Activated CD4-positive, alpha-beta T cell treated with anti-CD3 and anti-CD28 coated beads for 36 hours (primary cell): ENCODE data around the gene REN. TPM values are rescaled to one million over a fixed set of nuclear protein-coding genes. Genes with fewer than 3 reads are reported as not detected.
A peak's percentile ranks its signal among the peaks of the same experiment; 100 is the strongest.

Experiments used
- ATAC-seq: fragments of 200-7000 bp; cut with Tn5 transposase; one replicate; pipeline ENCODE4 v1.10.0; 2021; ENCODE audit warnings: mild to moderate bottlenecking, moderate library complexity
- CTCF ChIA-PET: fragments of 350-600 bp; sonication (Branson Sonifier 250); formaldehyde crosslinking; loops from one replicate; lab custom pipeline; 2021; ENCODE audit warnings: antibody characterized with exemption; lab: Charles Lee
- POLR2A ChIA-PET: fragments of 350-600 bp; sonication (Branson Sonifier 250); formaldehyde crosslinking; loops from one replicate; lab custom pipeline; 2021; ENCODE audit warnings: antibody characterized with exemption, inconsistent platforms; lab: Charles Lee
- DNase-seq: peaks from one replicate; pipeline ENCODE4 v3.0.0-alpha.2; 2020
- H3K27ac Mint-ChIP-seq: one replicate; pipeline ENCODE4 v1.8.0; 2021; ENCODE audit warnings: mixed read lengths
- H3K27me3 Mint-ChIP-seq: one replicate; pipeline ENCODE4 v1.8.0; 2021; ENCODE audit warnings: mixed read lengths
- H3K36me3 Mint-ChIP-seq: one replicate; pipeline ENCODE4 v1.8.0; 2021; ENCODE audit warnings: low read depth, mixed read lengths
- H3K4me1 Mint-ChIP-seq: one replicate; pipeline ENCODE4 v1.8.0; 2021; ENCODE audit warnings: mixed read lengths
- H3K4me3 Mint-ChIP-seq: one replicate; pipeline ENCODE4 v1.8.0; 2021; ENCODE audit warnings: mild to moderate bottlenecking, moderate library complexity, mixed read lengths
- H3K9me3 Mint-ChIP-seq: one replicate; pipeline ENCODE4 v1.8.0; 2021; ENCODE audit warnings: low read depth, mixed read lengths
- intact Hi-C, 2 experiments: fragments of 100-400 bp; cut with DNase I in 1 of 2; cut with micrococcal nuclease in 1 of 2; formaldehyde crosslinking; loops; one replicate each; pipeline versions ENCODE4 v1.14.2 to v1.15.1; 2022 to 2024; cut with DNase I, micrococcal nuclease
- total RNA-seq, 2 experiments: library from RNA; stranded (reverse); gene quantifications; one replicate each; pipeline ENCODE4 v1.2.3, GENCODE V29; 2021

Gene REN
- total RNA-seq, 2 experiments from 2014 or later, result not detected

DNA sequence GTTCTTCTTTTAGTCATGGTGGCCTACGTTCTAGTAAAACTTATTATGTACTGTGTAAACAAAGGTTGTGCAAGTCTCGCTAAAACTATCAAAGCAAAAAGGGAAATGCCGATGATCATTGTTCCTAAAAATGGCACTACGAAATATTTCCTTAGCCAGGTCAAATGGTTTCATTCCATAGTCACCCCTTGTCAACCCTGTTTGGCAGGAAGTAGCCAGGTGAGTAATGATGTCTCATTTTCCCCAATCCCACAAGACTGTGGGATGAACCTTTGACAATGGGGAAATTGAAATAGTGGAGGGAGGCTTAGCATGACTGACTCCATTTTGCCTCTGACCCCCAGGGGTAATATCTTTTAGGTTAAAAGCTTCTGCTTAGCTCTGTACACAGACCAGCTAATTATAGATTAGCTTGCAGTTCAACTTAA, 5.6 kb upstream of the REN start:
- Mint-ChIP-seq H3K4me3 (no peak overlapping the region), H3K27me3 (peaks cover 4% of the 10 kb centered on the region), H3K36me3 (peaks cover 6% of the 10 kb centered on the region), H3K9me3 (peaks cover 28% of the 10 kb centered on the region), H3K27ac (no peak overlapping the region), H3K4me1 (no peaks in the 10 kb centered on the region)
- POLR2A ChIA-PET, result no interaction called here
- ATAC-seq, result no peak
- CTCF ChIA-PET, result interaction anchor here (0.7 to 1.4 kb wide), 3 partner anchors 9 to 188 kb away, joined by 3 to 7 read pairs (median 6); partner anchors contain the start of gene PLEKHA6
- no peak for DNase-seq
- intact Hi-C loops, result no loop called here

DNA sequence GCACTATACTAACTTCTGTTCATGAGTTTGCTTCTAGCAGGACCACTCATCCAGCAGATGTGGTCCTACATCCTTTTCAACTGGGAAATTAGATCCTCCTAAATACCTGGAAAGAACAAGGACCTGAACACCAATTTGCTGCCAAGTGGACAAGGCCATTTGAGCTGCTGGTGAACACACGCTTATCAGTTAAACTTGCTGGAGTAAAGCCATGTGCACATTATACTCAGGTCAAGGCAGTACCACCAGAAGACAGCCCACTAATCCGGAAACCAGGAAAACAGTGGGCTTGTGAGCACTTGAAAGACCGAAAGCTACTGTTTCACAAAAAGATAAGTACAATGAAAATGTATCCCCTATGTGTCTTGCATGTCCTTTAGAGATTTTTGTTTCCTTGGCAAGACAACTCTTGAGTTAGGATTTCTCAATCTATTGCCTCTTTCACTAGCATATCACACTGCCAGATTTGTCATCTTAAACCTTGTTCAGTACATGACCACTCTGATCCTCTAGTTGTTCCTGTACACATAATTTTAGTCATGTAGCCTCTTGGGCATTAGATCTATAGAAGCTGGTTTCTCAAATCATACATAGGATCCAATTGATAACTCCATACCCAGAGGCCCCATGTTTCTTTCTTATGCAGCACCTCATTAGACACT, 4.5 kb upstream of the REN start:
- ATAC-seq, result no peak
- Mint-ChIP-seq H3K27me3 (peaks cover 6% of the 10 kb centered on the region), H3K27ac (no peak overlapping the region), H3K4me1 (no peaks in the 10 kb centered on the region), H3K4me3 (no peak overlapping the region), H3K9me3 (peaks cover 28% of the 10 kb centered on the region), H3K36me3 (peaks cover 6% of the 10 kb centered on the region)
- POLR2A ChIA-PET, result no interaction called here
- CTCF ChIA-PET, result interaction anchor here (0.7 to 1.0 kb wide), 3 partner anchors 169 to 194 kb away, joined by 3 to 7 read pairs (median 3); partner anchors contain the start of gene PLEKHA6
- intact Hi-C loops, result no loop called here
- DNase-seq, result no peak

DNA sequence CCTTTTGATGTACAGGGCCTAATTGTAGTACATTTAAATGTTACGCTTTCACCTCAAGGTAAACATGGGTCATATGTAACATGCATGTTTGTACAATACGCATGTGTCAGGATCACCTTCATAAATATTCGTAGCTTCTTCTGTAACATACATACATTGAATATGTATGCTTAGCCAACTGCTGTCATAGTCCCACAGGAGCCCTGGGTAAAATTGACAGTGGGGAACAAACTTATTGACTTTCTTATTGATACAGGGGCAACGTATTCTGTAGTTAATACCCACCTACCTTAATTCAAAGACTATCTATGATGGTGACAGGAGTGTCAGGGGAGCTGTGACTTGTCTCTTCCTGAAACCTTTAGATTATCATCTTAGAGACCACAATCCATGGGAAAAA, 3.7 kb upstream of the REN start:
- Mint-ChIP-seq H3K4me3 (no peak overlapping the region), H3K27ac (no peak overlapping the region), H3K4me1 (no peaks in the 10 kb centered on the region), H3K27me3 (peaks cover 6% of the 10 kb centered on the region), H3K36me3 (peaks cover 6% of the 10 kb centered on the region), H3K9me3 (peaks cover 28% of the 10 kb centered on the region)
- POLR2A ChIA-PET, result no interaction called here
- intact Hi-C loops, result no loop called here
- CTCF ChIA-PET, result interaction anchor here (0.7 to 1.0 kb wide), 2 partner anchors 170 to 194 kb away, joined by 3 read pairs; no protein-coding TSS in a partner anchor
- DNase-seq, result no peak
- no peak for ATAC-seq

DNA sequence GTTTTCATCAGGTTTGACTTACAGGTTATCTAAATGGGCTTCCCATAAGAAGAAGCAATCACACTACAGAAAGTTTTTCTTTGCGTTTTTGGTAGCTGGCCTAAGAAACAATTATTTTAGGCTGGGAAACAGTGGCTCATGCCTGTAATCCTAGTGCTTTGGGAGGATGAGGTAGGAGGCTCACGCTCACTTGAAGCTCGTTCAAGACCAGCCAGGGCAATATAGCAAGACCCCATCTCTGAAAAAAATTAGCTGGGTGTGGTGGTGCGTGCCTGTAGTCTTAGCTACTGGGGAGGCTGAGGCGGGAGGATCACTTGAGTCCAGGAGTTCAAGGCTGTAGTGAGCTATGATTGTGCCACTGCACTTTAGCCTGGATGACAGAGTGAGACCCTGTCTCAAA, 1.6 kb upstream of the REN start:
- no peaks in the 10 kb centered on the region for H3K4me1 Mint-ChIP-seq
- intact Hi-C loops, result no loop called here
- H3K27ac Mint-ChIP-seq, result no peak overlapping the region
- CTCF ChIA-PET, result interaction anchor here (1.0 to 1.9 kb wide), 11 partner anchors 13 to 335 kb away, joined by 3 to 10 read pairs (median 4); no protein-coding TSS in a partner anchor
- POLR2A ChIA-PET, result no interaction called here
- peaks cover 28% of the 10 kb centered on the region for H3K9me3 Mint-ChIP-seq
- H3K4me3 Mint-ChIP-seq, result no peak overlapping the region
- H3K36me3 Mint-ChIP-seq, result peaks cover 6% of the 10 kb centered on the region
- no peak for ATAC-seq
- peaks cover 2% of the 10 kb centered on the region for H3K27me3 Mint-ChIP-seq
- no peak for DNase-seq

DNA sequence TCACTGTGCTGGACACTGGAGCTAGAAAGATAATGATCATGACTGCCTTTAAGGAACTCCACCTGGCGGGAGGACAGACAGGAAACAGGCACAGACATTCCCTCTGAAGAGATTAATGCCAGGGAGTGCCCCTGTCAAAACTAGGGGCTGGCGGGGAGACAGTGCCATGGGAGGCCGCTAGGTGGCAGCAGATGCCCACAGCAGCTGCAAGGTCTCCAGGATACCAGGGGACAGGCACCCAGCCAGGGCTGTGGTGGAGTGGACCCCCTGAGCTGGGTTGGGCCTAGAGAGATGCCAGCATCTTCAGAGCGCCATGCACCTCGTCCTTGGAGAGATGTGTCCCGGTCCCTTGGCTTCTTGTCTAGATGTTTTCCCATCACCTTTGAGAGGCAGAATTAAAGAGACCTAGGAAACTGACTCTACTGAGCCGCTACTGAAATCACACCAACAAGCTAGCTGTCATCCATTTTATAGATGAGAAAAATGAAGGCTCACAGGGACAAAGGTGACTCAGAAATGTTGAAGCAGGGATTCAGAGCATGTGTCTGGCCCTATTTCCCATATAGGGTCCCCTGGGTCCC, 3.6 kb downstream of the REN start:
- H3K27ac Mint-ChIP-seq, result no peak overlapping the region
- ATAC-seq, result peak; percentile 98
- peak; percentile 88 for DNase-seq
- POLR2A ChIA-PET, result interaction anchor here (0.9 kb wide), 1 partner anchor 236 kb away, joined by 3 read pairs; no protein-coding TSS in a partner anchor
- CTCF ChIA-PET, result interaction anchor here (0.6 to 4.7 kb wide), 43 partner anchors 8 to 1327 kb away, joined by 3 to 57 read pairs (median 4); partner anchors contain the start of genes GOLT1A and PLEKHA6
- peaks cover 5% of the 10 kb centered on the region for H3K9me3 Mint-ChIP-seq
- no peaks in the 10 kb centered on the region for H3K36me3 Mint-ChIP-seq
- peaks cover 1% of the 10 kb centered on the region for H3K4me1 Mint-ChIP-seq
- intact Hi-C loops, result loop anchor here (1.0 to 2.0 kb wide), 5 partner anchors 45 to 644 kb away; no protein-coding TSS in a partner anchor
- peaks cover 7% of the 10 kb centered on the region for H3K27me3 Mint-ChIP-seq
- H3K4me3 Mint-ChIP-seq, result no peak overlapping the region

DNA sequence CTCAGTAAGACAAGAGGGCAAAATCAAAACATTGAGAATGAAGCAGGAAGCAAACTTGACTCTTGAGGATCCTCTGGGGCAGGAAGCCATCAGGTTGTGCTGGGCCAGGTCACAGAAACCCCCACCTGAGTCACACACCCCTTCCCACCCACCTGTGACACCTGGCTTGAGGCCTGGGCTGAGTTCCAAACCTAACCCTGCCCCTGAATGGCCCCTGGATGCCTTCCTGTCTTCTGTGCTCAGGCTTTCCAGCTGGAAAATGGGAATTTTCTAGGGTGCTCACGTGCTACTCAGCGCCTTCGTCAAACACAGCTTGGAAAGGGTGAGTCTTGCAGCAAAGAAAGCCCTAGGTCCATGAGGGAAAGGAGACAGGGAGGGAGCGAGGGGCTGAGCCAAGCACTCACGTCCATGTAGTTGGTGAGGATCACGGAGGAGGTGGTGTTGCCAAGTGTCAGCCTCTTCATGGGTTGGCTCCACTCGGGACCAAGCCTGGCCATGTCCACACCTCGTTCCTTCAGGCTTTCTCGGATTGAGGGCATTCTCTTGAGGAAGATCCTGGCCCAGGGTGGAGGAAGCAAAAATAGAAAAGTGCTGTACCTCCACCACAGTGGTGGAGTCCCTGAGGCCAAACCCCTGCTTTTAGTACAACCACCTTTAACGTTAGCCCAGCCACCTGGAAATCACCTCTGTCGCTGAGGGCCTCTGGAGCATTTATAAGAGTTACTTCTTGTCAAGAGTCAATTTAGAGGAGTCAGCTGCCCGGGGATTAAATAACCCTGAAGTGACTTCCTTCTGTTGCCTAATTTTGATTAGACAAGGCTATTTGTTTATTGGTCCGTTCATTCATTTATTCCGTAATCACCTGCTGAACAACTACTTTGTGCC, 4.3 kb downstream of the REN start:
- Mint-ChIP-seq H3K9me3 (no peaks in the 10 kb centered on the region), H3K27ac (no peak overlapping the region), H3K4me1 (peaks cover 1% of the 10 kb centered on the region), H3K36me3 (no peaks in the 10 kb centered on the region), H3K4me3 (no peak overlapping the region), H3K27me3 (peaks cover 7% of the 10 kb centered on the region)
- ChIA-PET CTCF (interaction anchor here (0.5 to 4.7 kb wide), 22 partner anchors 9 to 924 kb away, joined by 3 to 57 read pairs (median 4); partner anchors contain the start of gene PLEKHA6), POLR2A (no interaction called here)
- DNase-seq (no peak), ATAC-seq (no peak)
- intact Hi-C loops, result loop anchor here (1.0 to 2.0 kb wide), 5 partner anchors 45 to 645 kb away; no protein-coding TSS in a partner anchor

DNA sequence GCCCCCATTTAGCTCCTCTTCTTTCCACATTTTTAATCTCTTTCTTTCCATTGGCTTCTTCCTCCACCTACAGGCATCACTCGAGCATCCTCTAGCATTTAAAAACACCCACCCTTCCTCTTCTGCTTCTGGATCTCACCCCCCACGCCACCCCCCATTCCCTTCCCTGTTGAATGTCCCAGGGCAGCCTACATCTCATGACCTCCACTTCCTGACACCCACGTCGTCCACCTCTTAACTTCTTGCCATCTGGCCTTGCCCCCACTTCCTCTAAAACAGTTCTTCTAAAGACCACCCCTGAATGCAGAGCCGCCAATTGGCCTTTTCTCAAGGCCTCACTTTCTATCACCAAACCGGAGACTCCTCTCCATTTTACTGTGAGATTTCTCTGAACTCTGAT, 8.2 kb downstream of the REN start:
- DNase-seq (no peak), ATAC-seq (no peak)
- Mint-ChIP-seq H3K27ac (no peak overlapping the region), H3K4me1 (peaks cover 1% of the 10 kb centered on the region), H3K4me3 (no peak overlapping the region), H3K9me3 (no peaks in the 10 kb centered on the region), H3K27me3 (peaks cover 5% of the 10 kb centered on the region), H3K36me3 (no peaks in the 10 kb centered on the region)
- ChIA-PET POLR2A (no interaction called here), CTCF (interaction anchor here (1.8 kb wide), 1 partner anchor 241 kb away, joined by 8 read pairs; no protein-coding TSS in a partner anchor)
- intact Hi-C loops, result no loop called here

DNA sequence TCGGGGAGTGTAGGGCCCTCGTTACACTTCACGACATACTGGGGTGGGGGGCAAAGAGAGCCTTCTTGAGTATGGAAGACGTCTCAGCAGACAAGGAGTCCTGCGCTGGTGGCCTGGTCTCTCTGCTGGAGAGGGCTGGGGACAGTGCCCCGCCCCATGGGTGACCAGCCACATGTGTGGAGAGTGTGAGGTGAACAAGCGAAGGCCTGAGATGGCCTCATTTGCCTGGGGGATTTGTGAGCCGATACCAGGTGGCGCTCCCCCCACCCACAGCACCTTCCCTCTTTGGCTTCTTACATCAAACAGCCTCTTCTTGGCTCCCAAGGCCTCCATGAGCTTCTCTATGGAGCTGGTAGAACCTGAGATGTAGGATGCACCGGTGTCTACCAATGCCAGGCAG, 10.3 kb downstream of the REN start:
- Mint-ChIP-seq H3K36me3 (no peaks in the 10 kb centered on the region), H3K4me1 (peaks cover 4% of the 10 kb centered on the region), H3K4me3 (no peak overlapping the region), H3K27ac (no peak overlapping the region), H3K9me3 (no peaks in the 10 kb centered on the region), H3K27me3 (peaks cover 2% of the 10 kb centered on the region)
- ChIA-PET POLR2A (no interaction called here), CTCF (interaction anchor here (0.6 to 2.1 kb wide), 2 partner anchors 51 to 233 kb away, joined by 3 to 6 read pairs; no protein-coding TSS in a partner anchor)
- ATAC-seq (no peak), DNase-seq (no peak)
- intact Hi-C loops, result no loop called here

DNA sequence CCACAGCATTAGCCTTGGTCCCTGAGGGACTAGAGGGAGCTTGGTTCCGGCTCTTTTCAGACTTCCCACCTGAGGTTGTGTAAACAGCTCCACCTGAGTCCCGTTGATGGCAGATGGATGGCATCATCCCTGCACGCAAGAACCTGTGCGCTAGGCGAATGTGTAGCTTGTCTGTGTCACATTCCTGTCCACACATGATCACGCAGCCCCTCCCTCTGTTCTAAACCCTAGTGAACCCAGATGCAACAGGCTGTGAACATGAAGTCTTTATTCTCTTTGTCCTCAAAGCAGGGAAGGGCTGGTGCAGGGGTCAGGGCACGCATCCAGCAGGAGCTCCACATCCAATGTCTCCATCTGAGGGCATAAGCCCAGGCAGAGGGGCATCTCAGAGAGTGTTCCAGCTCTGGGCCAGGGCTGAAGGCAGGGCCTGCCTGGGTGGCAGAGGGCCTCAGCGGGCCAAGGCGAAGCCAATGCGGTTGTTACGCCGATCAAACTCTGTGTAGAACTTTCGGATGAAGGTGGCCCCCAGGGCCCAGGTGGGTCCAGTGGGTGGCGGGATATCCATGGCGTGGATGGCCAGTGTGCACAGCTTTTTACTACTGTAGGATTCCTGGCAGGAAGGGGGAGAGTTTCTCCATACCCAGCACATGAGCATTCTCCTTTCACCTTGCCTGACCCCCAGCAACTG, 11.4 kb downstream of the REN start:
- DNase-seq (no peak), ATAC-seq (no peak)
- Mint-ChIP-seq H3K36me3 (no peaks in the 10 kb centered on the region), H3K27ac (no peak overlapping the region), H3K27me3 (no peaks in the 10 kb centered on the region), H3K4me3 (no peak overlapping the region), H3K4me1 (peaks cover 4% of the 10 kb centered on the region), H3K9me3 (no peaks in the 10 kb centered on the region)
- POLR2A ChIA-PET, result no interaction called here
- CTCF ChIA-PET, result interaction anchor here (1.0 to 2.1 kb wide), 6 partner anchors 9 to 244 kb away, joined by 3 to 6 read pairs (median 4); no protein-coding TSS in a partner anchor
- intact Hi-C loops, result no loop called here

DNA sequence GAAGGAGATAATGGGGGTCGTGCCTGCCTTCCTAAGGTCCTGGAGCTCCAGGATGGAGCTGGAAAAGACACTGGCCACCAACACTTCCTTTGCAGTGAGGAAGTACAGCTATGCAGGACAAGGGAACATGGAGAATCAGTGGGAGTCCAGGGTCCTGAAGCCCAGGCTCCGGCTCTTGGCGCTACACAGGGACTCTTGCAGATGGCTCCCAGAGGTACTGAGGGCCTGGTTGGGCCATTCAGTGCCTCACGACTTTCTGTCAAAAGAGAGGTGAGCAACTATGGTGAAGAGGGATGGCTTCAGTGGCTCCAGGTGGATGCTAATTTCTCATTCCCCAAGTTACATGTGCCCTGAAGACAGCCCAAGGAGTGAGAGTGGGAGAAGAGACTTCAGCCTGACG, 12.5 kb downstream of the REN start:
- DNase-seq (no peak), ATAC-seq (no peak)
- Mint-ChIP-seq H3K4me1 (peaks cover 4% of the 10 kb centered on the region), H3K9me3 (no peaks in the 10 kb centered on the region), H3K4me3 (no peak overlapping the region), H3K36me3 (no peaks in the 10 kb centered on the region), H3K27me3 (no peaks in the 10 kb centered on the region), H3K27ac (no peak overlapping the region)
- POLR2A ChIA-PET, result no interaction called here
- intact Hi-C loops, result no loop called here
- CTCF ChIA-PET, result interaction anchor here (0.6 to 1.4 kb wide), 4 partner anchors 9 to 1838 kb away, joined by 3 to 4 read pairs (median 3); no protein-coding TSS in a partner anchor
